ENCODE measurements around the gene ABHD5.
"Not testable (repeated sequence)": the region's sequence is repeated elsewhere in the genome, so short reads cannot be mapped to it uniquely, and the experiment has no call there.

The ABHD5 gene

DNA sequence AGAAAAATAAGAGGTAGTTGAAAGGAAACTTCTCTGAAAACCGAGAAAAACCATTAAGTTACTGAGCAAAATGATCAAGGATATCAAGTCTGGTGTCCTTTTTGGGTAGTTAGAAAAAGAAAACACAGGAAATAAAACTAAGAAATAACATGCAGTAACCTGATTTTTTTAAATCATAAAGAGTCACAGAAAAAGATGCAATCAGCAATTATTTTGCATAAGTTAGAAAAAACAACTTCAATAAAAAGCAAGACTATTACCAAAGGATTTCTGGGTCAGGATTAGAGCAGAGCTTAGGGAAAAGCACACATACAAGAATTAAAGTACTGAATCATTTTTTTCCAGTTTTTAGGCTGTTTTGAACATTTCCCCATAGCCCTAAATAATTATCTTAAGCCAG, 40.4 kb upstream of the ABHD5 start:
- H3K4me3 ChIP-seq (ENCODE audit: low read length), result no peak overlapping the region
- TF ChIP-seq, protein P1, sequence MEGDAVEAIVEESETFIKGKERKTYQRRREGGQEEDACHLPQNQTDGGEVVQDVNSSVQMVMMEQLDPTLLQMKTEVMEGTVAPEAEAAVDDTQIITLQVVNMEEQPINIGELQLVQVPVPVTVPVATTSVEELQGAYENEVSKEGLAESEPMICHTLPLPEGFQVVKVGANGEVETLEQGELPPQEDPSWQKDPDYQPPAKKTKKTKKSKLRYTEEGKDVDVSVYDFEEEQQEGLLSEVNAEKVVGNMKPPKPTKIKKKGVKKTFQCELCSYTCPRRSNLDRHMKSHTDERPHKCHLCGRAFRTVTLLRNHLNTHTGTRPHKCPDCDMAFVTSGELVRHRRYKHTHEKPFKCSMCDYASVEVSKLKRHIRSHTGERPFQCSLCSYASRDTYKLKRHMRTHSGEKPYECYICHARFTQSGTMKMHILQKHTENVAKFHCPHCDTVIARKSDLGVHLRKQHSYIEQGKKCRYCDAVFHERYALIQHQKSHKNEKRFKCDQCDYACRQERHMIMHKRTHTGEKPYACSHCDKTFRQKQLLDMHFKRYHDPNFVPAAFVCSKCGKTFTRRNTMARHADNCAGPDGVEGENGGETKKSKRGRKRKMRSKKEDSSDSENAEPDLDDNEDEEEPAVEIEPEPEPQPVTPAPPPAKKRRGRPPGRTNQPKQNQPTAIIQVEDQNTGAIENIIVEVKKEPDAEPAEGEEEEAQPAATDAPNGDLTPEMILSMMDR (conservative IDR thresholded peaks at IDR 0.05; ENCODE audit: low read length), result no peak
- no peak for DNase-seq (ENCODE audit: low read depth)

DNA sequence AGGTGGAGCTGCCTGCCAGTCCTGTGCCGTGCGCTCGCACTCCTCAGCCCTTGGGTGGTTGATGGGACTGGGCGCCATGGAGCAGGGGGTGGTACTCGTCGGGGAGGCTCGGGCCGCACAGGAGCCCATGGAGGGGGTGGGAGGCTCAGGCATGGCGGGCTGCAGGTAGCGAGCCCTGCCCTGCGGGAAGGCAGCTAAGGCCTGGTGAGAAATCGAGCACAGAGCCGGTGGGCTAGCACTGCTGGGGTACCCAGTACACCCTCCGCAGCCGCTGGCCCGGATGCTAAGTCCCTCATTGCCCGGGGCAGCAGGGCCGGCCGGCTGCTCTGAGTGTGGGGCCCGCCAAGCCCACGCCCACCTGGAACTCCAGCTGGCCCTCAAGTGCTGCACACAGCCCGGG, 34.3 kb upstream of the ABHD5 start:
- not testable (repeated sequence) for H3K4me3 ChIP-seq (ENCODE audit: low read length); DNase-seq (ENCODE audit: low read depth)

- TF ChIP-seq, protein P1 (conservative IDR thresholded peaks at IDR 0.05; ENCODE audit: low read length), result no peak
- H3K4me3 ChIP-seq (ENCODE audit: low read length), result no peak overlapping the region
- DNase-seq (ENCODE audit: low read depth), result no peak
Observed at GRCh38 chr3:43659250-43659880, 31.4 kb upstream of the ABHD5 start.

DNA sequence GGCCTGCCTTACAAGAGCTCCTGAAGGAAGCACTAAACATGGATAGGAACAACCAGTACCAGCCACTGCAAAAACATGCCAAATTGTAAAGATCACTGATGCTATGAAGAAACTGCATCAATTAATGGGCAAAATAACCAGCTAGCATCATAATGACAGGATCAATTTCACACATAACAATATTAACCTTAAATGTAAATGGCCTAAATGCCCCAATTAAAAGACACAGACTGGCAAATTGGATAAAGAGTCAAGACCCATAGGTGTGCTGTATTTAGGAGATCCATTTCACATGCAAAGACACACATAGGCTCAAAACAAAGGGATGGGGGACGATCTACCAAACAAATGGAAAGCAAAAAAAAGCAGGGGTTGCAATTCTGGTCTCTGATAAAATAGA, 29.4 kb upstream of the ABHD5 start:
- H3K4me3 ChIP-seq (ENCODE audit: low read length); DNase-seq (ENCODE audit: low read depth): not testable (repeated sequence)

DNA sequence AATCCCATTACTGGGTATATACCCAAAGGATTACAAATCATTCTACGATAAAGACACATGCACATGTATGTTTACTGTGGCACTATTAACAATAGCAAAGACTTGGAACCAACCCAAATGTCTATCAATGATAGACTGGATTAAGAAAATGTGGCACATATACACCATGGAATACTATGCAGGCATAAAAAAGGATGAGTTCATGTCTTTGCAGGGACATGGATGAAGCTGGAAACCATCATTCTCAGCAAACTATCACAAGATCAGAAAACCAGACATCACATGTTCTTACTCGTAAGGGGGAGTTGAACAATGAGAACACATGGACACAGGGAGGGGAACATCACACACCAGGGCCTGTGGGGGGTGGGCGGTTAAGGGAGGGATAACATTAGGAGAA, 25.7 kb upstream of the ABHD5 start:
- not testable (repeated sequence) for DNase-seq (ENCODE audit: low read depth); H3K4me3 ChIP-seq (ENCODE audit: low read length)

DNA sequence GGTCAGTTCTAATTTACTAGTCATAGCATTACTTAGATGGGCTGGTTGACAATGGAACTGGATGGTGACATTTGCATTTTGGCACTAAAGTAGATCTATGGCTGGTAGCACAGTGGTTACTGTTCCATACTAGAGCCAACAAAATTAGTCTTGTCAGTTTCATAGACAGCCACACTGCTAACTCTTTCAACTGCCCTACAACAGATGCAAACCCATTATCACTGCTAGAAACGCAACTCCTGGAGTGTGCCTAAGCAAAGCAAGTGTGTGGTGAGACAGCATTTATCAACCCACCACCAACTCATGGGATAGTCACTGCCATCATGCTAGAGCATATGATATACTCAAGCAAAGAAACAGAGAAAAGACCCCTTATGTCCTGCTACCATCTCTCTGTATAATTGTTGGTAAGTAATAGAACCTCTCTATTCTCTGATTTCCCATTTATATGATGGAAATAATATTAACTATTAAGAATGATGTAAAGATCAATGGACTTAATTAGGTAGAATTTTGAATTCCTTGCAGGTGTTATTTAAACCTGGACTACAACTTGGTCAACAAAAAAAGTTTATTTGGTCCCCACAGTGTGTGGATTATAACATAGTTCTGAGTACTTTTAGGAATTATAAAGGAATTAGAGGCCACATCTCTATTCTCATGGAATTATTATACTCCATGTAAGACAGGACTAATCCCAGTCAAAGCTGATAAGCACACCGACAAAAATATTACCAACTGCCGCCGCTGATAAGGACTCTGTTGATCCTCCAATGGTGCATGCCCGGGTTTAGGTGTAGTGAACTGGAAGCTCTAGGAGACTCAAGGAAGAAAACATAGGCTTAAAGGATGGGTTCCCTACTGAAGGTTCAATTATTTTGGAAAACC, 19.9 kb upstream of the ABHD5 start:
- no peak for DNase-seq (ENCODE audit: low read depth)

GRCh38 chr3:43674345-43675085, 16.2 kb upstream of the ABHD5 start:
- no peak overlapping the region for H3K4me3 ChIP-seq (ENCODE audit: low read length)
- DNase-seq (ENCODE audit: low read depth), result no peak
- TF ChIP-seq, protein P1 (conservative IDR thresholded peaks at IDR 0.05; ENCODE audit: low read length), result no peak

More for the DNA sequence above, 19.9 kb upstream of the ABHD5 start:
- TF ChIP-seq, protein P1 (conservative IDR thresholded peaks at IDR 0.05; ENCODE audit: low read length), result no peak
- no peak overlapping the region for H3K4me3 ChIP-seq (ENCODE audit: low read length)

DNA sequence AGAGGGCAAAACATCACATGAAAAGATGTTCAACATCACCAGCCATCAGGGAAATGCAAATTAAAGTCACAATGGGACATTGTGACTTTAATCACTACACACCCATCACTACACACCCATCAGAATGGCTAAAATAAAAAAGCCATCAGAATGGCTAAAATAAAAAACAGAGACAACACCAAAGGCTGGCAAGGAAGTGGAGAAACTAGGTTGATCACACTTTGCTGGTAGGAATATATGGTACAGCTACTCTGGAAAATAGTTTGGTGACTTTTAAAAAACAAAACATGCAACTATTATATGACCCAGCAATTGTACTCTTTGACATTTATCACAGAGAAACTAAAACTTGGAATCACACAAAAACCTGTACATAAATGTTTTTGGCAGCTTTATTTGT, 15.1 kb upstream of the ABHD5 start:
- no peak overlapping the region for H3K4me3 ChIP-seq (ENCODE audit: low read length)
- DNase-seq (ENCODE audit: low read depth), result no peak
- TF ChIP-seq, protein P1 (conservative IDR thresholded peaks at IDR 0.05; ENCODE audit: low read length), result no peak

All from AG10803 (cell line).